IMR-90 (cell line): Measurements from ENCODE around the gene CACNG5. TPM values are rescaled to one million over a fixed set of nuclear protein-coding genes. Genes with fewer than 3 reads are reported as not detected.
"Not testable (repeated sequence)": the region's sequence is repeated elsewhere in the genome, so short reads cannot be mapped to it uniquely, and the experiment has no call there.

ENCODE experiments used
- ATAC-seq: fragments of 200-7000 bp; cut with Tn5 transposase; 2 replicates; pipeline ENCODE4 v1.9.1; 2020; ENCODE audit warnings: low read depth, mild to moderate bottlenecking, moderate library complexity
- BruUV-seq: library from RNA; stranded (reverse); fragments of 400-500 nt; replicated peaks from 2 replicates; lab custom pipeline; 2021; lab: Mats Ljungman, UMichigan
- CTCF ChIA-PET: fragments of 300-600 bp; formaldehyde crosslinking; extraction: SDS; loops from one replicate; lab custom pipeline; 2021; ENCODE audit warnings: antibody characterized with exemption; lab: Yijun Ruan, JAX
- POLR2A ChIA-PET: fragments of 300-600 bp; sonication (Branson Sonifier 250); formaldehyde crosslinking; loops from one replicate; lab custom pipeline; 2022; ENCODE audit warnings: antibody characterized with exemption; ENCODE audit not compliant: unreplicated experiment; lab: Charles Lee
- DNase-seq: peaks from one replicate; pipeline ENCODE4 v3.0.0; 2013
- H2AFZ ChIP-seq: replicated peaks from 2 replicates; pipeline ENCODE3; 2013; ENCODE audit warnings: low read length, mild to moderate bottlenecking; ENCODE audit not compliant: poor library complexity
- H2AK5ac ChIP-seq: 2 replicates; pipeline ENCODE4 v1.6.1; 2013; ENCODE audit warnings: low read depth, low read length, inconsistent platforms
- H2AK9ac ChIP-seq: replicated peaks from 2 replicates; pipeline ENCODE3; 2013; ENCODE audit warnings: mild to moderate bottlenecking, low read depth, low read length, moderate library complexity; ENCODE audit not compliant: poor library complexity
- H2BK120ac ChIP-seq: 2 replicates; pipeline ENCODE4 v1.6.1; 2013; ENCODE audit warnings: low read depth, low read length, inconsistent platforms
- H2BK15ac ChIP-seq: 3 replicates; pipeline ENCODE4 v1.6.1; 2013; ENCODE audit warnings: low read depth, low read length, inconsistent platforms
- H2BK20ac ChIP-seq: 2 replicates; pipeline ENCODE4 v1.6.1; 2013; ENCODE audit warnings: low read depth, mild to moderate bottlenecking, inconsistent platforms, low read length, moderate library complexity
- H2BK5ac ChIP-seq: 2 replicates; pipeline ENCODE4 v1.6.1; 2013; ENCODE audit warnings: mild to moderate bottlenecking, low read depth, low read length, inconsistent platforms; ENCODE audit not compliant: poor library complexity, severe bottlenecking
- H3K14ac ChIP-seq: replicated peaks from 2 replicates; pipeline ENCODE4 v1.6.1; 2013; ENCODE audit warnings: low read depth, low read length, inconsistent platforms
- H3K18ac ChIP-seq: 2 replicates; pipeline ENCODE4 v1.6.1; 2013; ENCODE audit warnings: low read depth, low read length, control low read depth
- H3K23ac ChIP-seq: 2 replicates; pipeline ENCODE4 v1.6.1; 2013; ENCODE audit warnings: low read depth, low read length, inconsistent platforms
- H3K27ac ChIP-seq: 2 replicates; pipeline ENCODE4 v1.5.1; 2013; ENCODE audit warnings: mild to moderate bottlenecking, control low read depth, low read length; ENCODE audit not compliant: insufficient read depth
- H3K27me3 ChIP-seq: 2 replicates; pipeline ENCODE4 v1.6.1; 2013; ENCODE audit warnings: low read length; ENCODE audit not compliant: control insufficient read depth, insufficient read depth
- H3K36me3 ChIP-seq: 2 replicates; pipeline ENCODE4 v1.6.1; 2013; ENCODE audit warnings: low read length, mixed read lengths; ENCODE audit not compliant: control insufficient read depth, insufficient read depth
- H3K4ac ChIP-seq: 2 replicates; pipeline ENCODE4 v1.6.1; 2013; ENCODE audit warnings: low read depth, low read length, inconsistent platforms
- H3K4me1 ChIP-seq: 2 replicates; pipeline ENCODE4 v1.6.1; 2013; ENCODE audit warnings: low read length, mixed read lengths; ENCODE audit not compliant: control insufficient read depth, insufficient read depth
- H3K4me2 ChIP-seq: 2 replicates; pipeline ENCODE4 v1.6.1; 2013; ENCODE audit warnings: low read depth, mild to moderate bottlenecking, control low read depth, low read length, moderate library complexity
- H3K4me3 ChIP-seq: 2 replicates; pipeline ENCODE4 v1.5.1; 2013; ENCODE audit warnings: low read depth, mild to moderate bottlenecking, control low read depth, low read length, moderate library complexity; ENCODE audit not compliant: insufficient read depth
- H3K56ac ChIP-seq: 2 replicates; pipeline ENCODE4 v1.6.1; 2013; ENCODE audit warnings: low read length, inconsistent platforms; ENCODE audit not compliant: insufficient read depth; ENCODE audit errors: extremely low read depth
- H3K79me1 ChIP-seq, 2 experiments: 2 replicates each; pipeline ENCODE4 v1.6.1; 2013; ENCODE audit warnings: low read length in 2 of 2, inconsistent platforms in 1 of 2, low read depth in 1 of 2
- H3K9ac ChIP-seq: 2 replicates; pipeline ENCODE4 v1.6.1; 2013; ENCODE audit warnings: low read depth, low read length, control low read depth
- H3K9me1 ChIP-seq: 2 replicates; pipeline ENCODE4 v1.6.1; 2013; ENCODE audit warnings: low read length, inconsistent platforms; ENCODE audit not compliant: insufficient read depth
- H3K9me3 ChIP-seq: 2 replicates; pipeline ENCODE4 v1.6.1; 2013; ENCODE audit warnings: low read length; ENCODE audit not compliant: control insufficient read depth, insufficient read depth
- H4K20me1 ChIP-seq: 2 replicates; pipeline ENCODE4 v1.6.1; 2013; ENCODE audit warnings: low read length, inconsistent platforms; ENCODE audit not compliant: insufficient read depth
- H4K5ac ChIP-seq: 2 replicates; pipeline ENCODE4 v1.6.1; 2013; ENCODE audit warnings: mild to moderate bottlenecking, low read depth, low read length, control low read depth
- H4K8ac ChIP-seq, 2 experiments: 2 replicates each; pipeline ENCODE4 v1.6.1; 2013; ENCODE audit warnings: low read depth in 2 of 2, low read length in 2 of 2, control low read depth in 1 of 2, inconsistent platforms in 1 of 2
- H4K91ac ChIP-seq: 2 replicates; pipeline ENCODE4 v1.6.1; 2013; ENCODE audit warnings: low read depth, low read length, inconsistent platforms; ENCODE audit not compliant: insufficient read depth
- CTCF ChIP-seq: conservative IDR thresholded peaks from 2 replicates; pipeline ENCODE4 v1.5.1; 2012; ENCODE audit warnings: mild to moderate bottlenecking, low read depth, low read length, improper control_type of control experiment
- FOS ChIP-seq: fragments of 150-350 bp; IDR thresholded peaks from 2 replicates; pipeline ENCODE4 v1.6.1; 2016; ENCODE audit warnings: low read depth, low read length
- RAD21 ChIP-seq: IDR thresholded peaks from 2 replicates; pipeline ENCODE4 v1.6.1; 2012; ENCODE audit warnings: low read length, improper control_type of control experiment
- WGBS, 2 experiments: methylation state at CpG; one replicate each; pipeline versions ENCODE4 v1.1.5 to v1.1.7; 2013; ENCODE audit warnings: missing lambda C conversion rate in 2 of 2; ENCODE audit not compliant: insufficient read length in 1 of 2; ENCODE audit errors: extremely low coverage in 2 of 2; 5-methylcytosine and 5-hydroxymethylcytosine counted together
- dilution Hi-C: fragments of 300-500 bp; cut with HindIII; formaldehyde crosslinking; loops from one replicate; pipeline ENCODE4 v1.14.3; 2018; ENCODE audit warnings: low sequenced_read_pairs; ENCODE audit not compliant: unreplicated experiment
- in situ Hi-C: fragments of 300-500 bp; cut with MboI; formaldehyde crosslinking; loops from 3 replicates; pipeline ENCODE4 v1.14.3; 2019; ENCODE audit warnings: low sequenced_read_pairs, inconsistent platforms, mixed read lengths
- intact Hi-C: fragments of 100-400 bp; cut with micrococcal nuclease; formaldehyde crosslinking; loops from 2 replicates; pipeline ENCODE4 v1.10.0; 2022
- polyA plus RNA-seq, 3 experiments: library from polyadenylated mRNA; depleted of rRNA; stranded (reverse); fragments of >200 nt; gene quantifications; 2 replicates each; pipeline ENCODE4 v1.2.3, GENCODE V29; 2012; ENCODE audit warnings: low replicate concordance in 1 of 3
- total RNA-seq: library from RNA; depleted of rRNA; stranded (reverse); fragments of >200 nt; gene quantifications from 2 replicates; pipeline ENCODE4 v1.2.3, GENCODE V29; 2012

CACNG5 gene
- total and polyA plus RNA-seq, 2 of the 4 experiments (the other 2 are of a cell fraction) = not detected

- Histone ChIP-seq H3K9ac (no peak overlapping the region), H2AFZ (no peak overlapping the region), H3K23ac (no peak overlapping the region), H3K18ac (no peak overlapping the region), H3K4ac (no peak overlapping the region), H3K27me3 (peaks cover 33% of the 10 kb centered on the region), H4K20me1 (0 out of 2 replicates have a peak, but pooled peaks cover 3% of the 10 kb centered on the region), H4K8ac (no peak overlapping the region), H2BK5ac (no peak overlapping the region), H2BK20ac (no peak overlapping the region; the same call in 1 of the 2 replicates), H3K14ac (no peak overlapping the region), H3K56ac (no peak overlapping the region), H3K4me3 (no peak overlapping the region), H4K91ac (no peak overlapping the region), H3K4me1 (peaks cover 3% of the 10 kb centered on the region), H2AK9ac (no peak overlapping the region), H2BK15ac (no peak overlapping the region), H3K27ac (no peak overlapping the region), H3K4me2 (no peak overlapping the region), H3K36me3 (no peaks in the 10 kb centered on the region), H3K79me1 (no peaks in the 10 kb centered on the region), H3K9me3 (no peaks in the 10 kb centered on the region), H4K5ac (no peak overlapping the region), H2BK120ac (no peak overlapping the region), H3K9me1 (no peaks in the 10 kb centered on the region), H2AK5ac (no peak overlapping the region)
- DNase-seq (peak; percentile 55), ATAC-seq (peak; percentile 54)
- dilution Hi-C loops = no loop called here
- no TSS peak for BruUV-seq
- in situ Hi-C loops = loop anchor here (10.0 kb wide), 1 partner anchor 706 kb away; the partner anchor contains the start of gene CEP112
- WGBS, 2 experiments = 40% methylated on average over 1 of the region's 9 CpGs; no CpG with 5 or more reads in 1 of the 2 experiments
- intact Hi-C loops = loop anchor here (10.0 kb wide), 1 partner anchor 1666 kb away; no protein-coding TSS in a partner anchor
- POLR2A ChIA-PET = no interaction called here
- TF ChIP-seq CTCF = peak; percentile 41
- TF ChIP-seq RAD21 = peak; percentile 38
- TF ChIP-seq FOS = no peak
- CTCF ChIA-PET = no interaction called here
Observed at GRCh38 chr17:66900126-66901010, 65.5 kb downstream of the CACNG5 start.

- H2BK15ac ChIP-seq, H3K14ac ChIP-seq, H3K9me3 ChIP-seq, H2BK20ac ChIP-seq, H4K20me1 ChIP-seq, ATAC-seq, H4K8ac ChIP-seq, H2AK5ac ChIP-seq, DNase-seq, H3K4ac ChIP-seq, H3K9ac ChIP-seq, H3K23ac ChIP-seq, H3K4me3 ChIP-seq, H3K4me2 ChIP-seq, H2AK9ac ChIP-seq, H3K9me1 ChIP-seq, BruUV-seq, H4K5ac ChIP-seq, H3K4me1 ChIP-seq, H3K36me3 ChIP-seq, dilution Hi-C loops, H3K18ac ChIP-seq, H3K79me1 ChIP-seq, H2AFZ ChIP-seq, H2BK120ac ChIP-seq, H2BK5ac ChIP-seq, H4K91ac ChIP-seq, POLR2A ChIA-PET, H3K27ac ChIP-seq, CTCF ChIA-PET, H3K56ac ChIP-seq: not testable (repeated sequence)
- 100% methylated on average over 1 of the region's 6 CpGs; no CpG with 5 or more reads in 1 of the 2 experiments for WGBS, 2 experiments
- in situ Hi-C loops = loop anchor here (10.0 kb wide), 1 partner anchor 708 kb away; the partner anchor contains the start of gene CEP112
- peaks cover 14% of the 10 kb centered on the region for H3K27me3 ChIP-seq
- intact Hi-C loops = loop anchor here (10.0 kb wide), 1 partner anchor 1668 kb away; no protein-coding TSS in a partner anchor
Observed at GRCh38 chr17:66903296-66903695, 68.4 kb downstream of the CACNG5 start.
